ENCODE results near the gene RAB40B. TPM values are rescaled to one million over a fixed set of nuclear protein-coding genes. Genes with fewer than 3 reads are reported as not detected.

Gene RAB40B
- total and polyA plus RNA-seq, 2 of the 13 experiments (the other 11 are each of a cell fraction or from before 2014, with no cell fraction given) = 6.2 to 6.5 TPM

- TF ChIP-seq ZNF281 (CRISPR knock-in tag; IDR thresholded peaks at IDR 0.05; ENCODE audit: borderline replicate concordance) (no peak), ZFP82 (CRISPR knock-in tag; IDR thresholded peaks at IDR 0.05; ENCODE audit: borderline replicate concordance) (no peak), ZBED4 (CRISPR knock-in tag; IDR thresholded peaks at IDR 0.05; ENCODE audit: borderline replicate concordance) (no peak)
Observed at GRCh38 chr17:82666931-82667667, 31.4 kb downstream of the RAB40B start (continued).

GRCh38 chr17:82665891-82666290, 32.6 kb downstream of the RAB40B start:
- Histone ChIP-seq H2AFZ (ENCODE audit: low read length) (no peak overlapping the region), H3K36me3 (replicated peaks in 1 of 2; ENCODE audit: control insufficient read depth in 1 of 2, insufficient read depth in 2 of 2, low read length in 2 of 2) (no peaks in the 10 kb centered on the region), H3K27ac (ENCODE audit: extremely low read length, insufficient read depth, low read length) (no peak overlapping the region), H3K79me2 (ENCODE audit: insufficient read depth, low read length) (no peaks in the 10 kb centered on the region), H3K9ac (ENCODE audit: insufficient read depth, low read depth, low read length) (no peak overlapping the region), H3K4me2 (ENCODE audit: low read depth, low read length) (no peak overlapping the region), H3K4me3 (replicated peaks in 1 of 3; ENCODE audit: insufficient read depth in 1 of 3, low read depth in 2 of 3, low read length in 3 of 3) (no peak overlapping the region), H3K9me3 (ENCODE audit: low read length) (no peaks in the 10 kb centered on the region), H4K20me1 (ENCODE audit: insufficient read depth, low read length) (no peaks in the 10 kb centered on the region), H3K4me1 (ENCODE audit: insufficient read depth, low read length) (peaks cover 17% of the 10 kb centered on the region), H3K27me3 (ENCODE audit: control insufficient read depth in 1 of 2, insufficient read depth in 2 of 2, low read length in 2 of 2) (no peaks in the 10 kb centered on the region)
- POLR2A ChIA-PET = no interaction called here
- CTCF ChIA-PET (ENCODE audit: low intra/inter-chr PET ratio, low total read pairs) = no interaction called here
- ATAC-seq = no peak
- 87% methylated on average over 6 of the region's 6 CpGs for WGBS (ENCODE audit: low lambda C conversion rate)
- in situ Hi-C loops (cut with HindIII; ENCODE audit: extremely low pct_ligation_motif_present, low pct_unique_long_range_greater_than_20kb) = loop anchor here (5.0 kb wide), 1 partner anchor 111 kb away; no protein-coding TSS in a partner anchor
- BruUV-seq (replicated peaks) = no TSS peak
- no peak for FAIRE-seq
- intact Hi-C loops (cut with micrococcal nuclease; ENCODE audit: unreplicated experiment) = no loop called here
- DNase-seq (ENCODE audit: low spot score) = no peak
- TF ChIP-seq ZSCAN9 (CRISPR knock-in tag; IDR thresholded peaks at IDR 0.05; ENCODE audit: borderline replicate concordance) (no peak), RBM22 (optimal IDR thresholded peaks at IDR 0.05; ENCODE audit: low read length) (no peak), BCL3 (CRISPR knock-in tag; IDR thresholded peaks at IDR 0.05) (no peak), AKAP8 (CRISPR knock-in tag; IDR thresholded peaks at IDR 0.05) (no peak), NFRKB (IDR thresholded peaks at IDR 0.05) (no peak), TGIF2 (CRISPR knock-in tag; IDR thresholded peaks at IDR 0.05) (no peak), NR2F2 (IDR thresholded peaks at IDR 0.05; ENCODE audit: borderline replicate concordance, low read depth) (no peak), HOXD1 (CRISPR knock-in tag; IDR thresholded peaks at IDR 0.05) (no peak), NCOA5 (CRISPR knock-in tag; IDR thresholded peaks at IDR 0.05) (no peak), ZNF724P (CRISPR knock-in tag; IDR thresholded peaks at IDR 0.05; ENCODE audit: borderline replicate concordance) (no peak), ZNF720 (CRISPR knock-in tag; IDR thresholded peaks at IDR 0.05) (no peak), KDM4B (CRISPR knock-in tag; IDR thresholded peaks at IDR 0.05) (no peak)
